Measurements from ENCODE around the gene GNAO1. TPM values are rescaled to one million over a fixed set of nuclear protein-coding genes. Genes with fewer than 3 reads are reported as not detected.

GNAO1 gene
- total and polyA plus RNA-seq, 9 of the 15 experiments (the other 6 are each of a cell fraction or from before 2014, with no cell fraction given): 0.07 to 0.42 (median 0.08) TPM; not detected in 5

GRCh38 chr16:56163938-56164337 lies 27.4 kb upstream of the GNAO1 start:
- no peak for TF ChIP-seq CBX5 (IDR thresholded peaks at IDR 0.05; ENCODE audit: borderline replicate concordance, low read depth)
- TF ChIP-seq ATF2 (CRISPR knock-in tag; IDR thresholded peaks at IDR 0.05): no peak
- TF ChIP-seq ZBTB8A (IDR thresholded peaks at IDR 0.05; ENCODE audit: partially characterized antibody): no peak
- no peak for TF ChIP-seq ZBTB12 (CRISPR knock-in tag; IDR thresholded peaks at IDR 0.05)
- TF ChIP-seq TSHZ1 (CRISPR knock-in tag; IDR thresholded peaks at IDR 0.05): no peak
- TF ChIP-seq RBM22 (IDR thresholded peaks at IDR 0.05; ENCODE audit: low read depth, low read length, poor library complexity, severe bottlenecking): no peak
- no peak for TF ChIP-seq HDAC1 (IDR thresholded peaks at IDR 0.05)
- TF ChIP-seq SNRNP70 (optimal IDR thresholded peaks at IDR 0.05; ENCODE audit: low read depth, low read length): no peak
- no peak for TF ChIP-seq DACH1 (IDR thresholded peaks at IDR 0.05; ENCODE audit: partially characterized antibody)
- TF ChIP-seq GATAD2A (IDR thresholded peaks at IDR 0.05): no peak
- no peak for TF ChIP-seq ARID3B (CRISPR knock-in tag; IDR thresholded peaks at IDR 0.05; ENCODE audit: borderline replicate concordance)
- TF ChIP-seq ZNF23 (CRISPR knock-in tag; IDR thresholded peaks at IDR 0.05): no peak
- TF ChIP-seq POLR2G (IDR thresholded peaks at IDR 0.05; ENCODE audit: low read depth, low read length): no peak
- no peak for TF ChIP-seq ZNF263 (CRISPR knock-in tag; IDR thresholded peaks at IDR 0.05; ENCODE audit: borderline replicate concordance)
- TF ChIP-seq CBFA2T2 (conservative IDR thresholded peaks at IDR 0.05): no peak
- TF ChIP-seq STAT5B (CRISPR knock-in tag; IDR thresholded peaks at IDR 0.05): no peak
- H4K20me1 ChIP-seq (replicated peaks; ENCODE audit: control insufficient read depth, insufficient read depth, low read length): no peaks in the 10 kb centered on the region
- no peaks in the 10 kb centered on the region for H3K9me1 ChIP-seq (ENCODE audit: control insufficient read depth, insufficient read depth, low read length)
- BruUV-seq (replicated peaks): no TSS peak
- ChIA-PET POLR2A (interaction anchor here (1.4 kb wide), 1 partner anchor 14 kb away, joined by 4 read pairs; no protein-coding TSS in a partner anchor), CTCF (ENCODE audit: low intra/inter-chr PET ratio) (no interaction called here)
- H3K79me2 ChIP-seq (ENCODE audit: control insufficient read depth, insufficient read depth, low read length): no peaks in the 10 kb centered on the region
- H3K4me3 ChIP-seq: no peak overlapping the region
- no peaks in the 10 kb centered on the region for H3K36me3 ChIP-seq (ENCODE audit: control insufficient read depth, insufficient read depth, low read length)
- no peak overlapping the region for H3K4me2 ChIP-seq (ENCODE audit: insufficient read depth, low read length)
- WGBS (ENCODE audit: insufficient coverage, low coverage, missing lambda C conversion rate): 0% methylated on average over 2 of the region's 2 CpGs
- H3K27ac ChIP-seq (ENCODE audit: extremely low read depth, low read depth, low read length): no peak overlapping the region
- ATAC-seq (no peak), FAIRE-seq (no peak), DNase-seq (ENCODE audit: extremely low read depth in 1 of 4, low spot score in 3 of 4) (no peak)
- no peak overlapping the region for H3K9ac ChIP-seq (ENCODE audit: insufficient read depth in 1 of 2, low read depth in 2 of 2, low read length in 2 of 2)
- no peaks in the 10 kb centered on the region for H3K9me3 ChIP-seq (replicated peaks; ENCODE audit: control insufficient read depth, insufficient read depth, low read depth, low read length)
- in situ Hi-C loops (cut with MboI) (no loop called here), intact Hi-C loops (cut with micrococcal nuclease) (no loop called here)
- H3K27me3 ChIP-seq (ENCODE audit: control insufficient read depth in 2 of 2, insufficient read depth in 2 of 2, low read length in 2 of 2): no peaks in the 10 kb centered on the region
- H2AFZ ChIP-seq (ENCODE audit: low read depth, low read length): no peak overlapping the region
- no peaks in the 10 kb centered on the region for H3K4me1 ChIP-seq (replicated peaks in 1 of 2; ENCODE audit: control insufficient read depth in 2 of 2, insufficient read depth in 2 of 2, low read length in 2 of 2)
